ENCODE measurements around the gene ZNF679.
"Not testable (repeated sequence)": the region's sequence is repeated elsewhere in the genome, so short reads cannot be mapped to it uniquely, and the experiment has no call there.

DNA sequence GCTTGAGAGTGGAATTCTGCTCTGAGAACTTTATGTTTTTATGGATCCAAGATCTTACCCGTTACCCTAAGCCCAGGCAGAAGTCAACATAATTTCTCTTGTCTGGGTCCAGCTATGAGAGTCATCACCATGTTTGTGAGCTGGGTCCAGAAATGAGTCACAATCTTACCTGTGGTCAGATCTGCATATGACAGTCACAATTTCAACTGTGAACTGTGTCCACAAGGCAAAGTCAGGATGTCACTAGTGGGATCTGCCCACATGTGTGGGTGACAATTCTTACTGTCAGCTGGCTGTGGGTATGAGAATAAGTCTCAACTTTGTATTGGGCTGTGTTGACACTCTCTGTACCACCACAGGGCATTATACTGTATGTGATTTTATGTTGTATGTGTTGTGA, 69.1 kb downstream of the ZNF679 start:
- not testable (repeated sequence) for TF ChIP-seq TAF1 (IDR thresholded peaks at IDR 0.05; ENCODE audit: low read depth); SMC3 (conservative IDR thresholded peaks at IDR 0.05; ENCODE audit: poor library complexity)
- TF ChIP-seq, protein P1, sequence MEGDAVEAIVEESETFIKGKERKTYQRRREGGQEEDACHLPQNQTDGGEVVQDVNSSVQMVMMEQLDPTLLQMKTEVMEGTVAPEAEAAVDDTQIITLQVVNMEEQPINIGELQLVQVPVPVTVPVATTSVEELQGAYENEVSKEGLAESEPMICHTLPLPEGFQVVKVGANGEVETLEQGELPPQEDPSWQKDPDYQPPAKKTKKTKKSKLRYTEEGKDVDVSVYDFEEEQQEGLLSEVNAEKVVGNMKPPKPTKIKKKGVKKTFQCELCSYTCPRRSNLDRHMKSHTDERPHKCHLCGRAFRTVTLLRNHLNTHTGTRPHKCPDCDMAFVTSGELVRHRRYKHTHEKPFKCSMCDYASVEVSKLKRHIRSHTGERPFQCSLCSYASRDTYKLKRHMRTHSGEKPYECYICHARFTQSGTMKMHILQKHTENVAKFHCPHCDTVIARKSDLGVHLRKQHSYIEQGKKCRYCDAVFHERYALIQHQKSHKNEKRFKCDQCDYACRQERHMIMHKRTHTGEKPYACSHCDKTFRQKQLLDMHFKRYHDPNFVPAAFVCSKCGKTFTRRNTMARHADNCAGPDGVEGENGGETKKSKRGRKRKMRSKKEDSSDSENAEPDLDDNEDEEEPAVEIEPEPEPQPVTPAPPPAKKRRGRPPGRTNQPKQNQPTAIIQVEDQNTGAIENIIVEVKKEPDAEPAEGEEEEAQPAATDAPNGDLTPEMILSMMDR (IDR thresholded peaks at IDR 0.05; ENCODE audit: poor library complexity, severe bottlenecking) = not testable (repeated sequence)
